WTC11 (cell line): Measurements from ENCODE around the gene RUBCN. TPM values are rescaled to one million over a fixed set of nuclear protein-coding genes. Genes with fewer than 3 reads are reported as not detected.
"Not testable (repeated sequence)": the region's sequence is repeated elsewhere in the genome, so short reads cannot be mapped to it uniquely, and the experiment has no call there.

Source experiments
- ATAC-seq: fragments of 200-7000 bp; cut with Tn5 transposase; 2 replicates; pipeline ENCODE4 v1.10.0; 2021; ENCODE audit warnings: mild to moderate bottlenecking, moderate library complexity
- CTCF ChIA-PET: fragments of 300-600 bp; sonication (Branson Sonifier 250); formaldehyde crosslinking; loops from one replicate; lab custom pipeline; 2021; ENCODE audit warnings: antibody characterized with exemption; lab: Charles Lee
- POLR2A ChIA-PET: fragments of 350-600 bp; sonication (Branson Sonifier 250); formaldehyde crosslinking; loops from one replicate; lab custom pipeline; 2021; ENCODE audit warnings: antibody characterized with exemption; lab: Charles Lee
- DNase-seq: peaks from one replicate; pipeline ENCODE4 v3.0.0; 2021; ENCODE audit warnings: low spot score
- H3K27ac Mint-ChIP-seq: 2 replicates; pipeline ENCODE4 v1.8.0; 2021; ENCODE audit warnings: mixed read lengths
- H3K27me3 Mint-ChIP-seq: 2 replicates; pipeline ENCODE4 v1.8.0; 2021; ENCODE audit warnings: low read depth, mild to moderate bottlenecking, moderate library complexity, mixed read lengths
- H3K36me3 Mint-ChIP-seq: 2 replicates; pipeline ENCODE4 v1.8.0; 2021; ENCODE audit warnings: mixed read lengths
- H3K4me1 Mint-ChIP-seq: 2 replicates; pipeline ENCODE4 v1.8.0; 2022; ENCODE audit warnings: mixed read lengths
- H3K4me3 Mint-ChIP-seq: 2 replicates; pipeline ENCODE4 v1.8.0; 2021; ENCODE audit warnings: mild to moderate bottlenecking, moderate library complexity, mixed read lengths
- H3K9me3 Mint-ChIP-seq: 2 replicates; pipeline ENCODE4 v1.8.0; 2021; ENCODE audit warnings: mixed read lengths
- CREM ChIP-seq: sonication (generic); formaldehyde crosslinking; IDR thresholded peaks from 2 replicates; pipeline ENCODE4 v1.8.1; 2022; ENCODE audit warnings: mild to moderate bottlenecking, missing genetic modification reagents, moderate library complexity
- ELF4 ChIP-seq: sonication (generic); formaldehyde crosslinking; IDR thresholded peaks from 2 replicates; pipeline ENCODE4 v1.8.1; 2022; ENCODE audit warnings: low read depth, mild to moderate bottlenecking, moderate library complexity, missing genetic modification reagents
- ESRRA ChIP-seq: sonication (generic); formaldehyde crosslinking; IDR thresholded peaks from 2 replicates; pipeline ENCODE4 v1.8.1; 2022; ENCODE audit warnings: mild to moderate bottlenecking, missing genetic modification reagents, borderline replicate concordance
- FOXP1 ChIP-seq: sonication (generic); formaldehyde crosslinking; IDR thresholded peaks from 2 replicates; pipeline ENCODE4 v1.8.0; 2022; ENCODE audit warnings: missing genetic modification reagents, mild to moderate bottlenecking, moderate library complexity, borderline replicate concordance
- GABPB1 ChIP-seq: sonication (generic); formaldehyde crosslinking; IDR thresholded peaks from 2 replicates; pipeline ENCODE4 v1.8.1; 2023; ENCODE audit warnings: mild to moderate bottlenecking, missing genetic modification reagents
- GTF2I ChIP-seq: fragments of 250-450 bp; sonication (Bioruptor Pico); conservative IDR thresholded peaks from 2 replicates; pipeline ENCODE4 v1.4.0; 2021; ENCODE audit warnings: mild to moderate bottlenecking
- IRF2 ChIP-seq: sonication (generic); formaldehyde crosslinking; IDR thresholded peaks from 2 replicates; pipeline ENCODE4 v1.8.0; 2022; ENCODE audit warnings: low read depth, missing genetic modification reagents, borderline replicate concordance
- JAZF1 ChIP-seq: fragments of 250-450 bp; sonication (Bioruptor Pico); IDR thresholded peaks from 2 replicates; pipeline ENCODE4 v1.9.0; 2021; ENCODE audit warnings: moderate library complexity, mild to moderate bottlenecking, inconsistent platforms
- MYBL2 ChIP-seq: sonication (generic); formaldehyde crosslinking; IDR thresholded peaks from 2 replicates; pipeline ENCODE4 v1.8.1; 2023; ENCODE audit warnings: mild to moderate bottlenecking, moderate library complexity, missing genetic modification reagents
- NR2C2 ChIP-seq: sonication (generic); formaldehyde crosslinking; IDR thresholded peaks from 2 replicates; pipeline ENCODE4 v1.8.0; 2022; ENCODE audit warnings: mild to moderate bottlenecking, missing genetic modification reagents
- PRRX2 ChIP-seq: fragments of 250-450 bp; sonication (Bioruptor Pico); IDR thresholded peaks from 2 replicates; pipeline ENCODE4 v1.8.0; 2021; ENCODE audit warnings: mild to moderate bottlenecking
- SOX15 ChIP-seq: fragments of 250-450 bp; sonication (Bioruptor Pico); IDR thresholded peaks from 2 replicates; pipeline ENCODE4 v1.9.0; 2021; ENCODE audit warnings: mild to moderate bottlenecking
- ZNF121 ChIP-seq: sonication (generic); formaldehyde crosslinking; IDR thresholded peaks from 2 replicates; pipeline ENCODE4 v1.8.0; 2023; ENCODE audit warnings: missing genetic modification reagents
- ZNF263 ChIP-seq: sonication (generic); formaldehyde crosslinking; IDR thresholded peaks from 2 replicates; pipeline ENCODE4 v1.8.1; 2022; ENCODE audit warnings: low read depth, mild to moderate bottlenecking, moderate library complexity, missing genetic modification reagents
- total RNA-seq: library from RNA; stranded (reverse); gene quantifications from 3 replicates; pipeline ENCODE4 v1.2.3, GENCODE V29; 2021
- TF ChIP-seq, protein P1 (sequence below): fragments of 250-450 bp; sonication (Bioruptor Pico); IDR thresholded peaks from 2 replicates; pipeline ENCODE4 v1.9.0; 2021; ENCODE audit warnings: mild to moderate bottlenecking
- TF ChIP-seq, protein P2 (sequence below): sonication (generic); formaldehyde crosslinking; IDR thresholded peaks from 2 replicates; pipeline ENCODE4 v1.8.0; 2022; ENCODE audit warnings: mild to moderate bottlenecking, missing genetic modification reagents
- TF ChIP-seq, protein P3 (sequence below): fragments of 250-450 bp; sonication (Bioruptor Pico); IDR thresholded peaks from 2 replicates; pipeline ENCODE4 v1.9.0; 2021; ENCODE audit warnings: mild to moderate bottlenecking, borderline replicate concordance
- TF ChIP-seq, protein P4 (sequence below): sonication (generic); formaldehyde crosslinking; IDR thresholded peaks from 2 replicates; pipeline ENCODE4 v1.8.0; 2022; ENCODE audit warnings: missing genetic modification reagents
- TF ChIP-seq, protein P5 (sequence below): sonication (generic); formaldehyde crosslinking; IDR thresholded peaks from 2 replicates; pipeline ENCODE4 v1.8.1; 2022; ENCODE audit warnings: low read depth, missing genetic modification reagents, borderline replicate concordance
- TF ChIP-seq, protein P6 (sequence below): sonication (generic); formaldehyde crosslinking; IDR thresholded peaks from 2 replicates; pipeline ENCODE4 v1.8.0; 2022; ENCODE audit warnings: mild to moderate bottlenecking, missing genetic modification reagents

RUBCN gene
- total RNA-seq, 1 experiment from 2014 or later: 22.9 TPM

DNA sequence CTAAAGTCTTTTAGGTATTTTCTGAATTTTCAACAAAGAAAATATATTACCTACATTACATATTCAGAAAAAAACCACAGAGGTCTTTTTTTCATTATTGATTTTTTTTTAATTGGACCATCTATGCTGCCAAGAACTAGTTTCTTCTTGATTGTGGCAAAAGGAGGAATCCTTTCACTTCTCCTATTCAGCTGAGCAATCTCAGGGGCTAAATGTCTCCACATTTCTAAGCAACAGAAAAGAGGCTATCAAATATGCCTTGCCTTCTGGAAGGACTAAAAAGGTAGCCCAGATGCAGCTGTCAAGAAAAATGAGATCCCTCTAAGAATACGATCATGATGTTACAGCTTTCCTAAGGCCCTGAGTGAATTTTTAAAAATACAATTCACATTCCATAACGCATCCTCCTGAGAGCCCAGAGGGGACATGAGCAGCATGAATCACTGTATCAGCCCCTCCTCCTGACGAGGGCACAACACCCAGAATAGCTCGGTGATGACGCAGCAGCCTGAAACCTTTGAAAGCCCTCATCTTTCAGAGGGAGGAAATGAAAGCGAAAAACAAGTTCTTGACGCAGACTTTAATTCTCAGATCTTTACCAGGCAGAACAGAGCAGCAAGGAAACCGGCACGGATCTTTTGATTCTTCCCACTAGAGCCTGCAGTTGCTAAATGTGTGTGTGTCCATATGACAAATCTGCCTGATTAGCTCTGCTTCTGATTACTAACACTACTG, 24.6 kb downstream of the RUBCN start:
- Mint-ChIP-seq H3K27me3 (no peaks in the 10 kb centered on the region), H3K27ac (peak overlapping the region; percentile 93), H3K4me3 (no peak overlapping the region), H3K9me3 (no peaks in the 10 kb centered on the region), H3K4me1 (peaks cover 5% of the 10 kb centered on the region), H3K36me3 (peaks cover 12% of the 10 kb centered on the region)
- DNase-seq (peak; percentile 37), ATAC-seq (peak; percentile 92)
- ChIA-PET POLR2A (no interaction called here), CTCF (interaction anchor here (0.5 kb wide), 1 partner anchor 1332 kb away, joined by 3 read pairs; no protein-coding TSS in a partner anchor)
- TF ChIP-seq ESRRA (no peak), SOX15 (CRISPR knock-in tag) (no peak), GTF2I (CRISPR knock-in tag) (no peak), MYBL2 (CRISPR knock-in tag) (no peak), ZNF121 (no peak), NR2C2 (CRISPR knock-in tag) (no peak)
- TF ChIP-seq, protein P1, sequence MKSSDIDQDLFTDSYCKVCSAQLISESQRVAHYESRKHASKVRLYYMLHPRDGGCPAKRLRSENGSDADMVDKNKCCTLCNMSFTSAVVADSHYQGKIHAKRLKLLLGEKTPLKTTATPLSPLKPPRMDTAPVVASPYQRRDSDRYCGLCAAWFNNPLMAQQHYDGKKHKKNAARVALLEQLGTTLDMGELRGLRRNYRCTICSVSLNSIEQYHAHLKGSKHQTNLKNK: no peak
- TF ChIP-seq, all 79 proteins: peak for 0

DNA sequence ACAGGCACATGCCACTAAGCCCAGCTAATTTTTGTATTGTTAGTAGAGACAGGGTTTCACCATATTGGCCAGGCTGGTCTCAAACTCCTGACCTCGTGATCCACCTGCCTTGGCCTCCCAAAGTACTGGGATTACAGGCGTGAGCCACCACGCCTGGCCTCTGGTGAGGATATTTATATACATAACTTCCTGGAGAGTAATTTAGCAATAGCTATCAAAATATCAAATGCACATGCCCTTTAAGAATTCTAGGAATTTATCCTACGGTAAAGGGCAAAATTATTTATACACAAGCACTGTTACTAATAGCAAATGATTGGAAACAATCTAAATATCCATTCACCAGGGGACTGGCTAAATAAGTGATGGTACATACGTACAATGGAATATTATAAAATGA, 25.7 kb downstream of the RUBCN start:
- H3K4me3 Mint-ChIP-seq, H3K4me1 Mint-ChIP-seq, H3K9me3 Mint-ChIP-seq, ATAC-seq, CTCF ChIA-PET, H3K27me3 Mint-ChIP-seq, H3K27ac Mint-ChIP-seq, DNase-seq, H3K36me3 Mint-ChIP-seq: not testable (repeated sequence)
- POLR2A ChIA-PET: interaction anchor here (0.6 kb wide), 1 partner anchor 433 kb away, joined by 6 read pairs; no protein-coding TSS in a partner anchor

DNA sequence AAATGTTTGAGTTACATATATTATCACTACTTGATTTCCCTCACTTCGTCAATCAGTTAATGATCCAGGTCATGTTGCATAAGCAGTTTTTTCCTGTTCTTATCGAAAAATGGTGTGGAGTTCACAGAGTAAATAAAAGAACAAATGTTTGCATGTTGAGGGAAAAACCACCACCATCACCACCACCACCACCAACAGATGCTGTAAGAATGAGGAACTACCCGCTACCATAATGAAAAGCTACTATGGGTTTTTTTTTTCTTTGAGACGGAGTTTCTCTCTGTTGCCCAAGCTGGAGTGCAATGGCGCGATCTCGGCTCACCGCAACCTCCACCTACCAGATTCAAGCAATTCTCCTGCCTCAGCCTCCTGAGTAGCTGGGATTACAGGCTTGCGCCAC, 27.6 kb downstream of the RUBCN start:
- ChIA-PET CTCF (no interaction called here), POLR2A (no interaction called here)
- Mint-ChIP-seq H3K4me1 (peaks cover 5% of the 10 kb centered on the region), H3K36me3 (peaks cover 11% of the 10 kb centered on the region), H3K27ac (no peak overlapping the region), H3K4me3 (no peak overlapping the region), H3K9me3 (no peaks in the 10 kb centered on the region), H3K27me3 (no peaks in the 10 kb centered on the region)
- TF ChIP-seq, protein P2, sequence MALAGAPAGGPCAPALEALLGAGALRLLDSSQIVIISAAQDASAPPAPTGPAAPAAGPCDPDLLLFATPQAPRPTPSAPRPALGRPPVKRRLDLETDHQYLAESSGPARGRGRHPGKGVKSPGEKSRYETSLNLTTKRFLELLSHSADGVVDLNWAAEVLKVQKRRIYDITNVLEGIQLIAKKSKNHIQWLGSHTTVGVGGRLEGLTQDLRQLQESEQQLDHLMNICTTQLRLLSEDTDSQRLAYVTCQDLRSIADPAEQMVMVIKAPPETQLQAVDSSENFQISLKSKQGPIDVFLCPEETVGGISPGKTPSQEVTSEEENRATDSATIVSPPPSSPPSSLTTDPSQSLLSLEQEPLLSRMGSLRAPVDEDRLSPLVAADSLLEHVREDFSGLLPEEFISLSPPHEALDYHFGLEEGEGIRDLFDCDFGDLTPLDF: no peak
- TF ChIP-seq, protein P3, sequence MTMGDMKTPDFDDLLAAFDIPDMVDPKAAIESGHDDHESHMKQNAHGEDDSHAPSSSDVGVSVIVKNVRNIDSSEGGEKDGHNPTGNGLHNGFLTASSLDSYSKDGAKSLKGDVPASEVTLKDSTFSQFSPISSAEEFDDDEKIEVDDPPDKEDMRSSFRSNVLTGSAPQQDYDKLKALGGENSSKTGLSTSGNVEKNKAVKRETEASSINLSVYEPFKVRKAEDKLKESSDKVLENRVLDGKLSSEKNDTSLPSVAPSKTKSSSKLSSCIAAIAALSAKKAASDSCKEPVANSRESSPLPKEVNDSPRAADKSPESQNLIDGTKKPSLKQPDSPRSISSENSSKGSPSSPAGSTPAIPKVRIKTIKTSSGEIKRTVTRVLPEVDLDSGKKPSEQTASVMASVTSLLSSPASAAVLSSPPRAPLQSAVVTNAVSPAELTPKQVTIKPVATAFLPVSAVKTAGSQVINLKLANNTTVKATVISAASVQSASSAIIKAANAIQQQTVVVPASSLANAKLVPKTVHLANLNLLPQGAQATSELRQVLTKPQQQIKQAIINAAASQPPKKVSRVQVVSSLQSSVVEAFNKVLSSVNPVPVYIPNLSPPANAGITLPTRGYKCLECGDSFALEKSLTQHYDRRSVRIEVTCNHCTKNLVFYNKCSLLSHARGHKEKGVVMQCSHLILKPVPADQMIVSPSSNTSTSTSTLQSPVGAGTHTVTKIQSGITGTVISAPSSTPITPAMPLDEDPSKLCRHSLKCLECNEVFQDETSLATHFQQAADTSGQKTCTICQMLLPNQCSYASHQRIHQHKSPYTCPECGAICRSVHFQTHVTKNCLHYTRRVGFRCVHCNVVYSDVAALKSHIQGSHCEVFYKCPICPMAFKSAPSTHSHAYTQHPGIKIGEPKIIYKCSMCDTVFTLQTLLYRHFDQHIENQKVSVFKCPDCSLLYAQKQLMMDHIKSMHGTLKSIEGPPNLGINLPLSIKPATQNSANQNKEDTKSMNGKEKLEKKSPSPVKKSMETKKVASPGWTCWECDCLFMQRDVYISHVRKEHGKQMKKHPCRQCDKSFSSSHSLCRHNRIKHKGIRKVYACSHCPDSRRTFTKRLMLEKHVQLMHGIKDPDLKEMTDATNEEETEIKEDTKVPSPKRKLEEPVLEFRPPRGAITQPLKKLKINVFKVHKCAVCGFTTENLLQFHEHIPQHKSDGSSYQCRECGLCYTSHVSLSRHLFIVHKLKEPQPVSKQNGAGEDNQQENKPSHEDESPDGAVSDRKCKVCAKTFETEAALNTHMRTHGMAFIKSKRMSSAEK (CRISPR knock-in tag): no peak
- TF ChIP-seq, protein P4, sequence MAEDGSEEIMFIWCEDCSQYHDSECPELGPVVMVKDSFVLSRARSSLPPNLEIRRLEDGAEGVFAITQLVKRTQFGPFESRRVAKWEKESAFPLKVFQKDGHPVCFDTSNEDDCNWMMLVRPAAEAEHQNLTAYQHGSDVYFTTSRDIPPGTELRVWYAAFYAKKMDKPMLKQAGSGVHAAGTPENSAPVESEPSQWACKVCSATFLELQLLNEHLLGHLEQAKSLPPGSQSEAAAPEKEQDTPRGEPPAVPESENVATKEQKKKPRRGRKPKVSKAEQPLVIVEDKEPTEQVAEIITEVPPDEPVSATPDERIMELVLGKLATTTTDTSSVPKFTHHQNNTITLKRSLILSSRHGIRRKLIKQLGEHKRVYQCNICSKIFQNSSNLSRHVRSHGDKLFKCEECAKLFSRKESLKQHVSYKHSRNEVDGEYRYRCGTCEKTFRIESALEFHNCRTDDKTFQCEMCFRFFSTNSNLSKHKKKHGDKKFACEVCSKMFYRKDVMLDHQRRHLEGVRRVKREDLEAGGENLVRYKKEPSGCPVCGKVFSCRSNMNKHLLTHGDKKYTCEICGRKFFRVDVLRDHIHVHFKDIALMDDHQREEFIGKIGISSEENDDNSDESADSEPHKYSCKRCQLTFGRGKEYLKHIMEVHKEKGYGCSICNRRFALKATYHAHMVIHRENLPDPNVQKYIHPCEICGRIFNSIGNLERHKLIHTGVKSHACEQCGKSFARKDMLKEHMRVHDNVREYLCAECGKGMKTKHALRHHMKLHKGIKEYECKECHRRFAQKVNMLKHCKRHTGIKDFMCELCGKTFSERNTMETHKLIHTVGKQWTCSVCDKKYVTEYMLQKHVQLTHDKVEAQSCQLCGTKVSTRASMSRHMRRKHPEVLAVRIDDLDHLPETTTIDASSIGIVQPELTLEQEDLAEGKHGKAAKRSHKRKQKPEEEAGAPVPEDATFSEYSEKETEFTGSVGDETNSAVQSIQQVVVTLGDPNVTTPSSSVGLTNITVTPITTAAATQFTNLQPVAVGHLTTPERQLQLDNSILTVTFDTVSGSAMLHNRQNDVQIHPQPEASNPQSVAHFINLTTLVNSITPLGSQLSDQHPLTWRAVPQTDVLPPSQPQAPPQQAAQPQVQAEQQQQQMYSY: no peak
- TF ChIP-seq PRRX2 (CRISPR knock-in tag) (no peak), GABPB1 (no peak), ZNF263 (CRISPR knock-in tag) (no peak), IRF2 (CRISPR knock-in tag) (no peak), ELF4 (CRISPR knock-in tag) (no peak), JAZF1 (CRISPR knock-in tag) (no peak), FOXP1 (CRISPR knock-in tag) (no peak), CREM (CRISPR knock-in tag) (no peak)
- TF ChIP-seq, protein P5, sequence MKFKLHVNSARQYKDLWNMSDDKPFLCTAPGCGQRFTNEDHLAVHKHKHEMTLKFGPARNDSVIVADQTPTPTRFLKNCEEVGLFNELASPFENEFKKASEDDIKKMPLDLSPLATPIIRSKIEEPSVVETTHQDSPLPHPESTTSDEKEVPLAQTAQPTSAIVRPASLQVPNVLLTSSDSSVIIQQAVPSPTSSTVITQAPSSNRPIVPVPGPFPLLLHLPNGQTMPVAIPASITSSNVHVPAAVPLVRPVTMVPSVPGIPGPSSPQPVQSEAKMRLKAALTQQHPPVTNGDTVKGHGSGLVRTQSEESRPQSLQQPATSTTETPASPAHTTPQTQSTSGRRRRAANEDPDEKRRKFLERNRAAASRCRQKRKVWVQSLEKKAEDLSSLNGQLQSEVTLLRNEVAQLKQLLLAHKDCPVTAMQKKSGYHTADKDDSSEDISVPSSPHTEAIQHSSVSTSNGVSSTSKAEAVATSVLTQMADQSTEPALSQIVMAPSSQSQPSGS (CRISPR knock-in tag): no peak
- TF ChIP-seq, protein P6, sequence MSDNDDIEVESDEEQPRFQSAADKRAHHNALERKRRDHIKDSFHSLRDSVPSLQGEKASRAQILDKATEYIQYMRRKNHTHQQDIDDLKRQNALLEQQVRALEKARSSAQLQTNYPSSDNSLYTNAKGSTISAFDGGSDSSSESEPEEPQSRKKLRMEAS (CRISPR knock-in tag): no peak
- ATAC-seq: no peak
- no peak for DNase-seq
